HG02840 (cell line): ENCODE measurements around the gene ZNF615.
A peak's percentile ranks its signal among the peaks of the same experiment; 100 is the strongest.
"Not testable (repeated sequence)": the region's sequence is repeated elsewhere in the genome, so short reads cannot be mapped to it uniquely, and the experiment has no call there.

ENCODE experiments used
- ATAC-seq: cut with Tn5 transposase; IDR thresholded peaks from one replicate; pipeline ENCODE4 v1.9.1; 2021; ENCODE audit warnings: mild to moderate bottlenecking, moderate library complexity, moderate number of reproducible peaks; ENCODE audit not compliant: unreplicated experiment, low FRiP score

The ZNF615 gene

GRCh38 chr19:52007806-52008557, at the start of gene ZNF615:
TSS of gene ZNF615 (minus strand) at chr19:52008211. CDS start at chr19:52003711, 4,500 bp downstream.
- peak; percentile 82 for ATAC-seq

- ATAC-seq = not testable (repeated sequence)
Observed at GRCh38 chr19:52056480-52056879, 48.5 kb upstream of the ZNF615 start.

GRCh38 chr19:52051736-52052135, 43.7 kb upstream of the ZNF615 start:
- not testable (repeated sequence) for ATAC-seq

GRCh38 chr19:52048555-52049501, 40.8 kb upstream of the ZNF615 start, which contains the start of gene ZNF432:
TSS of gene ZNF432 (minus strand) at chr19:52048838. CDS start at chr19:52046868, 1,970 bp downstream.
- ATAC-seq = peak; percentile 91

- no peak for ATAC-seq
Observed at GRCh38 chr19:52039169-52039568, 31.2 kb upstream of the ZNF615 start.

- no peak for ATAC-seq
Observed at GRCh38 chr19:52034051-52034728, 26.2 kb upstream of the ZNF615 start.

- no peak for ATAC-seq
Observed at GRCh38 chr19:52028780-52029123, 20.7 kb upstream of the ZNF615 start.

- ATAC-seq = peak; percentile 88
Observed at GRCh38 chr19:52028027-52028779, 20.2 kb upstream of the ZNF615 start, which contains the start of gene ZNF614. TSS of gene ZNF614 (minus strand) at chr19:52028379. CDS start at chr19:52025745, 2,634 bp downstream.

GRCh38 chr19:52026255-52026990, 18.4 kb upstream of the ZNF615 start:
- not testable (repeated sequence) for ATAC-seq

GRCh38 chr19:52024478-52024877, 16.5 kb upstream of the ZNF615 start:
- not testable (repeated sequence) for ATAC-seq

GRCh38 chr19:52022193-52022592, 14.2 kb upstream of the ZNF615 start:
- no peak for ATAC-seq

GRCh38 chr19:52020506-52020905, 12.5 kb upstream of the ZNF615 start:
- ATAC-seq = no peak

GRCh38 chr19:52010674-52011073, 2.7 kb upstream of the ZNF615 start:
- ATAC-seq = no peak

- no peak for ATAC-seq
Observed at GRCh38 chr19:52007451-52007805, 583 bp downstream of the ZNF615 start.

- no peak for ATAC-seq
Observed at GRCh38 chr19:51994048-51994644, 13.9 kb downstream of the ZNF615 start.

- ATAC-seq = no peak
Observed at GRCh38 chr19:51993422-51993821, 14.6 kb downstream of the ZNF615 start.

- no peak for ATAC-seq
Observed at GRCh38 chr19:51986309-51987291, 21.4 kb downstream of the ZNF615 start, which contains the start of gene ZNF350. TSS of gene ZNF350 (minus strand) at chr19:51986840. CDS start at chr19:51974360, 12,480 bp downstream.

GRCh38 chr19:51983361-51983760, 24.6 kb downstream of the ZNF615 start:
- no peak for ATAC-seq
